ENCODE results near the gene WNT9A.
"Not testable (repeated sequence)": the region's sequence is repeated elsewhere in the genome, so short reads cannot be mapped to it uniquely, and the experiment has no call there.

WNT9A gene

DNA sequence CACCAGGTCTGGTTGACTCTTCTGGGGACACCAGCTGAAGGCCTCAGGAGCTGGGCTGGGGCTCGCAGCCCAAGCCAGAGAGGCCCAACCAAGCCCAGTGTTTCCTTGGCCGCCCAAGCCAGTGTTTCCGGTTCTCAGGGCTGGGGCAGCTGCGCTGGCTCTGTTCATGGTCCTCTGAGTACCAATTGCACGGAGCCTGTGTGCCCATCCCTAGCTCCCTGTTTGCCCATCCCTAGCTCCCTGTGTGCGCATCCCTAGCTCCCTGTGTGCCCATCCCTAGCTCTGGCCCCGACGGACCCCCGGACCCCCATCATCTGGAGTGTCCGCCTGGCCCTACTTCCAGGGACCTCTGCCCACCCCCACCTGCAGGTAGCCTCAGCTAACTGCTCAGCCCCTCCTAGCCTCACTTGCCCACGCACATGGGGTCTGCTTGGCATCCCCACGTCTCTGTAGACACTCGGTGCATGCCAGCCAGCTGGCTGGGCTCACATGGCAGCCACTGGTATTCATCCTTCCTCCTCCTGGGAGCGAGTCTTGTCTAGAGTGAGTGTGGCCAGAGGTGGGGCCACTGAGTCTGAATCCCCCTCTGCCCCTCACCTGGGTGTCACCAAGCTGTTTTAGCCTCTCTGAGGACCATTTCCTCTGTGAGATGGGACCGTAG lies 64.0 kb downstream of the WNT9A start:
- DNase-seq = no peak

DNA sequence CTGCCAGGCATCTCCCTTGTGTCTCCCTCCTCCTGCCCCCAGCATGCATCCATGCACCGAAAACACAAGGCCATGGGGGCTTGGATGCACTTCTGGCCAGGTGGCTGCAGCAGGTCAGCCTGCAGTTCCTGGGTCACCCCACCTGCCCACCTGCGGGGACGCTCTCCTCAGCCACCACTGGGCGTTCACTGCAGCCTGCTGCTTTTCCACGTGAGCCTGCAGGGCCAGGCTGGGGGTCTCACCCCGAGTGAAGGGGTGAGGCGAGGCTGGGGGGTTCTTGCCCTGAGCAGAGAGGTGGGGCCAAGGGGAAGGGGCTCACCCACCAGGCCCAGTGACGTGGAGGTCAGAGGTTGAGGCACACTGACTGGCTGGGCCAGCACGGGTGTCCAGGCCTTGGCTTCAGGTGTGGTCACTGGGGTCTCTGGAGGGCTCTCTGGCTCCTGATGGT lies 64.6 kb downstream of the WNT9A start:
- DNase-seq = no peak

DNA sequence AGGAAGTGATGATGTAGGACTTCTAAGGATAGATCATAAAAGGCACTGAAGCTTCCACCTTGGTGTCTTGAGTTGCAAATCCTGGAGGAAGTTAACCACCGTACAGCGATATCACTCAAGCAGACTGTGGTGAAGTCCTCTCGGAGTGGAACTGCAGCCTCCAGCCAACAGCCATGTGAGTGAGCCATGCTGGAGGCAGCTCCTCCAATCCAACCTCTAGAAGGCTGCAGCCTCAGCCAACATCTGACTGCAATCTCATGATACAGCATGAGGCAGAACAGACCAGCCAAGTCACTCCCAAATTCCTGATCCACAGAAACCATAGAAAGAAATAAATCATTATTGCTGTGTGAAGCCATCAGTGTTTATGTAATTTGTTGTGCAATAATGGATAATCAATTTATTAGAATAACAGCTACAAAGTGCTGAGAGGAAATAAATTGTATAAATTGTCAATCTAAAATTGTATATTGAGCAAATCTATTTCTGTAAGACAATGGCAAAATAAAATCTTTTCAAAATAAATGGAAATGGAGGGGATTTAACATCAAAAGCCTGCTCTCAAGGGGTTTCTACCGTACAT lies 67.3 kb downstream of the WNT9A start:
- no peak for DNase-seq

GRCh38 chr1:227877810-227878209 lies 69.9 kb downstream of the WNT9A start:
- DNase-seq = not testable (repeated sequence)

- not testable (repeated sequence) for DNase-seq
Observed at GRCh38 chr1:227871892-227872291, 75.8 kb downstream of the WNT9A start.

- DNase-seq = no peak
Observed at GRCh38 chr1:227870366-227870765, 77.4 kb downstream of the WNT9A start.

DNA sequence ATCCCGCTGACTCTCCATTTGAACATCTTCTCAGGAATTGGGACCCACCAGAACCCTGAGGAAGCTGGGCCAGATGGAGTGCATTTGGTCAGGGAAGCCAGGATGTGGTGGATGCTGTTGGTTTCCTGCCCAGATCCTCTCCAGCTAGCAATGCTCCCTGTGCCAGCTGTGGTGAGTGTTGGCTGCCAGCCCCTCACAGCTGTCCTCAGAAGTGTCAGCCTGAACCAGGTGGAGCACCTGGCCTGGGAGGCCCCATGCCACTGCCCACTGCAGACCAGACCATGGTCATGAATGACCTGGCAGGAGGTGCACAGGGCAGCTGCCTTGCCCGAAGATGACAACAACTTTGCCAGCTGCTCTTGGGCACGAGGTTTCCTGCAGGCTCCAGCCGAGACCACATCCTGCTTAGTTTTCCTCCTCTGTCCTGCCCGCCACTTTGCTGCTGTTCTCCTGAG lies 77.9 kb downstream of the WNT9A start:
- DNase-seq = no peak

- no peak for DNase-seq
Observed at GRCh38 chr1:227869279-227869842, 78.4 kb downstream of the WNT9A start.

Measured in NCI-H1930 (cell line).